ENCODE data around the gene FOXP2. TPM values are rescaled to one million over a fixed set of nuclear protein-coding genes. Genes with fewer than 3 reads are reported as not detected.

FOXP2 gene
- total and polyA plus RNA-seq, 10 of the 15 experiments (the other 5 are each of a cell fraction or from before 2014, with no cell fraction given) = 0.99 to 2.5 (median 1.8) TPM

DNA sequence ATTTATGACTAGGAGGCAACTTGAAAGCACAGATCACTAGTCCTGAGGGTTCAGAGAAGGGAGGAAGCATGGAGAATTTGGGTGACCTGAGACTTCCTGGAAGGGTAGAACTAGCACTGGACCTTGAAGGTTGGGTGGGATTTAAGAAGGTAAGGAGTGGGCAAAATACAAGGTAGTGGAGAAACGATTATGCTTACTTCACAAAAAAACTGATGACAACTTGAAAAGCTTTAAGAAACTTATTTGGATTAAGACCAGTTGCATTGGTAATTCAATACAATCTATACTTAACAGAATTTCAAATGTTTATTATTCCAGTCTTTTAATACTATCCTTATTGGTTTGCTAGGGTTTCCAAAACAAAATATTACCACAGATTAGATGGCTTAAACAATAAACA lies 308.7 kb downstream of the FOXP2 start:
- ChIA-PET RAD21 (ENCODE audit: unreplicated experiment) (no interaction called here), POLR2A (no interaction called here), SMC1A (ENCODE audit: uncharacterized antibody, unreplicated experiment) (interaction anchor here (1.2 kb wide), 1 partner anchor 62 kb away, joined by 3 read pairs; no protein-coding TSS in a partner anchor), CTCF (no interaction called here)
- Histone ChIP-seq H2AFZ (ENCODE audit: control insufficient read depth, low read depth, low read length) (no peak overlapping the region), H3K4me2 (ENCODE audit: control insufficient read depth, insufficient read depth) (no peak overlapping the region), H3K4me1 (ENCODE audit: control insufficient read depth, insufficient read depth, low read length) (no peaks in the 10 kb centered on the region), H3K36me3 (ENCODE audit: control insufficient read depth in 2 of 2, insufficient read depth in 2 of 2, low read length in 1 of 2) (no peaks in the 10 kb centered on the region), H4K20me1 (ENCODE audit: control insufficient read depth, insufficient read depth) (no peaks in the 10 kb centered on the region), H3K9me3 (replicated peaks; ENCODE audit: control insufficient read depth, insufficient read depth, low read length) (no peaks in the 10 kb centered on the region), H3K79me2 (ENCODE audit: control insufficient read depth, insufficient read depth, low read length) (no peaks in the 10 kb centered on the region), H3K4me3 (no peak overlapping the region), H3K27me3 (replicated peaks in 1 of 2; ENCODE audit: control insufficient read depth in 2 of 2, insufficient read depth in 2 of 2, low read length in 1 of 2) (no peaks in the 10 kb centered on the region), H3K27ac (ENCODE audit: control insufficient read depth, insufficient read depth) (no peak overlapping the region), H3K9ac (ENCODE audit: control insufficient read depth, insufficient read depth, low read length) (no peak overlapping the region)
- WGBS (ENCODE audit: insufficient coverage, insufficient replicate concordance, low lambda C conversion rate, missing lambda C conversion rate) = 0% methylated on average over 1 of the region's 1 CpG
- no TSS peak for BruUV-seq (replicated peaks)
- DNase-seq (ENCODE audit: low read depth, low spot score) (no peak), FAIRE-seq (no peak), ATAC-seq (no peak)
- in situ Hi-C loops (cut with MboI) (no loop called here), intact Hi-C loops (cut with micrococcal nuclease; ENCODE audit: unreplicated experiment) (loop anchor here (2.0 kb wide), 1 partner anchor 109 kb away; no protein-coding TSS in a partner anchor)
- TF ChIP-seq MEF2B (IDR thresholded peaks at IDR 0.05; ENCODE audit: partially characterized antibody, poor library complexity, severe bottlenecking) (no peak), HDAC6 (IDR thresholded peaks at IDR 0.05; ENCODE audit: unreplicated experiment) (no peak), SRF (IDR thresholded peaks at IDR 0.05; ENCODE audit: low read depth in 2 of 2, low read length in 2 of 2) (no peak), EP300 (IDR thresholded peaks at IDR 0.05; ENCODE audit: borderline replicate concordance in 1 of 2, control insufficient read depth in 1 of 2, low read depth in 2 of 2, low read length in 2 of 2) (no peak), HDGF (IDR thresholded peaks at IDR 0.05) (no peak)
- TF ChIP-seq, protein P1, sequence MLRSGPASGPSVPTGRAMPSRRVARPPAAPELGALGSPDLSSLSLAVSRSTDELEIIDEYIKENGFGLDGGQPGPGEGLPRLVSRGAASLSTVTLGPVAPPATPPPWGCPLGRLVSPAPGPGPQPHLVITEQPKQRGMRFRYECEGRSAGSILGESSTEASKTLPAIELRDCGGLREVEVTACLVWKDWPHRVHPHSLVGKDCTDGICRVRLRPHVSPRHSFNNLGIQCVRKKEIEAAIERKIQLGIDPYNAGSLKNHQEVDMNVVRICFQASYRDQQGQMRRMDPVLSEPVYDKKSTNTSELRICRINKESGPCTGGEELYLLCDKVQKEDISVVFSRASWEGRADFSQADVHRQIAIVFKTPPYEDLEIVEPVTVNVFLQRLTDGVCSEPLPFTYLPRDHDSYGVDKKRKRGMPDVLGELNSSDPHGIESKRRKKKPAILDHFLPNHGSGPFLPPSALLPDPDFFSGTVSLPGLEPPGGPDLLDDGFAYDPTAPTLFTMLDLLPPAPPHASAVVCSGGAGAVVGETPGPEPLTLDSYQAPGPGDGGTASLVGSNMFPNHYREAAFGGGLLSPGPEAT (IDR thresholded peaks at IDR 0.05; ENCODE audit: low read depth) = no peak
- TF ChIP-seq, protein P2, sequence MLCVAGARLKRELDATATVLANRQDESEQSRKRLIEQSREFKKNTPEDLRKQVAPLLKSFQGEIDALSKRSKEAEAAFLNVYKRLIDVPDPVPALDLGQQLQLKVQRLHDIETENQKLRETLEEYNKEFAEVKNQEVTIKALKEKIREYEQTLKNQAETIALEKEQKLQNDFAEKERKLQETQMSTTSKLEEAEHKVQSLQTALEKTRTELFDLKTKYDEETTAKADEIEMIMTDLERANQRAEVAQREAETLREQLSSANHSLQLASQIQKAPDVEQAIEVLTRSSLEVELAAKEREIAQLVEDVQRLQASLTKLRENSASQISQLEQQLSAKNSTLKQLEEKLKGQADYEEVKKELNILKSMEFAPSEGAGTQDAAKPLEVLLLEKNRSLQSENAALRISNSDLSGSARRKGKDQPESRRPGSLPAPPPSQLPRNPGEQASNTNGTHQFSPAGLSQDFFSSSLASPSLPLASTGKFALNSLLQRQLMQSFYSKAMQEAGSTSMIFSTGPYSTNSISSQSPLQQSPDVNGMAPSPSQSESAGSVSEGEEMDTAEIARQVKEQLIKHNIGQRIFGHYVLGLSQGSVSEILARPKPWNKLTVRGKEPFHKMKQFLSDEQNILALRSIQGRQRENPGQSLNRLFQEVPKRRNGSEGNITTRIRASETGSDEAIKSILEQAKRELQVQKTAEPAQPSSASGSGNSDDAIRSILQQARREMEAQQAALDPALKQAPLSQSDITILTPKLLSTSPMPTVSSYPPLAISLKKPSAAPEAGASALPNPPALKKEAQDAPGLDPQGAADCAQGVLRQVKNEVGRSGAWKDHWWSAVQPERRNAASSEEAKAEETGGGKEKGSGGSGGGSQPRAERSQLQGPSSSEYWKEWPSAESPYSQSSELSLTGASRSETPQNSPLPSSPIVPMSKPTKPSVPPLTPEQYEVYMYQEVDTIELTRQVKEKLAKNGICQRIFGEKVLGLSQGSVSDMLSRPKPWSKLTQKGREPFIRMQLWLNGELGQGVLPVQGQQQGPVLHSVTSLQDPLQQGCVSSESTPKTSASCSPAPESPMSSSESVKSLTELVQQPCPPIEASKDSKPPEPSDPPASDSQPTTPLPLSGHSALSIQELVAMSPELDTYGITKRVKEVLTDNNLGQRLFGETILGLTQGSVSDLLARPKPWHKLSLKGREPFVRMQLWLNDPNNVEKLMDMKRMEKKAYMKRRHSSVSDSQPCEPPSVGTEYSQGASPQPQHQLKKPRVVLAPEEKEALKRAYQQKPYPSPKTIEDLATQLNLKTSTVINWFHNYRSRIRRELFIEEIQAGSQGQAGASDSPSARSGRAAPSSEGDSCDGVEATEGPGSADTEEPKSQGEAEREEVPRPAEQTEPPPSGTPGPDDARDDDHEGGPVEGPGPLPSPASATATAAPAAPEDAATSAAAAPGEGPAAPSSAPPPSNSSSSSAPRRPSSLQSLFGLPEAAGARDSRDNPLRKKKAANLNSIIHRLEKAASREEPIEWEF (IDR thresholded peaks at IDR 0.05; ENCODE audit: insufficient replicate concordance, low read depth, low read length) = no peak
- TF ChIP-seq, protein P3, sequence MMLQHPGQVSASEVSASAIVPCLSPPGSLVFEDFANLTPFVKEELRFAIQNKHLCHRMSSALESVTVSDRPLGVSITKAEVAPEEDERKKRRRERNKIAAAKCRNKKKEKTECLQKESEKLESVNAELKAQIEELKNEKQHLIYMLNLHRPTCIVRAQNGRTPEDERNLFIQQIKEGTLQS (IDR thresholded peaks at IDR 0.05; ENCODE audit: borderline replicate concordance, extremely low read depth, low read depth, low read length) = no peak

All from GM12878 (cell line).